WTC11 (cell line): Measurements from ENCODE around the gene MRTFA. TPM values are rescaled to one million over a fixed set of nuclear protein-coding genes. Genes with fewer than 3 reads are reported as not detected.
"Not testable (repeated sequence)": the region's sequence is repeated elsewhere in the genome, so short reads cannot be mapped to it uniquely, and the experiment has no call there.

Experiments
- ATAC-seq: fragments of 200-7000 bp; cut with Tn5 transposase; 2 replicates; pipeline ENCODE4 v1.10.0; 2021; ENCODE audit warnings: mild to moderate bottlenecking, moderate library complexity
- CTCF ChIA-PET: fragments of 300-600 bp; sonication (Branson Sonifier 250); formaldehyde crosslinking; loops from one replicate; lab custom pipeline; 2021; ENCODE audit warnings: antibody characterized with exemption; lab: Charles Lee
- POLR2A ChIA-PET: fragments of 350-600 bp; sonication (Branson Sonifier 250); formaldehyde crosslinking; loops from one replicate; lab custom pipeline; 2021; ENCODE audit warnings: antibody characterized with exemption; lab: Charles Lee
- DNase-seq: peaks from one replicate; pipeline ENCODE4 v3.0.0; 2021; ENCODE audit warnings: low spot score
- H3K27ac Mint-ChIP-seq: 2 replicates; pipeline ENCODE4 v1.8.0; 2021; ENCODE audit warnings: mixed read lengths
- H3K27me3 Mint-ChIP-seq: 2 replicates; pipeline ENCODE4 v1.8.0; 2021; ENCODE audit warnings: low read depth, mild to moderate bottlenecking, moderate library complexity, mixed read lengths
- H3K36me3 Mint-ChIP-seq: 2 replicates; pipeline ENCODE4 v1.8.0; 2021; ENCODE audit warnings: mixed read lengths
- H3K4me1 Mint-ChIP-seq: 2 replicates; pipeline ENCODE4 v1.8.0; 2022; ENCODE audit warnings: mixed read lengths
- H3K4me3 Mint-ChIP-seq: 2 replicates; pipeline ENCODE4 v1.8.0; 2021; ENCODE audit warnings: mild to moderate bottlenecking, moderate library complexity, mixed read lengths
- H3K9me3 Mint-ChIP-seq: 2 replicates; pipeline ENCODE4 v1.8.0; 2021; ENCODE audit warnings: mixed read lengths
- CREB1 ChIP-seq: sonication (generic); formaldehyde crosslinking; IDR thresholded peaks from 2 replicates; pipeline ENCODE4 v1.8.0; 2023; ENCODE audit warnings: mild to moderate bottlenecking, missing genetic modification reagents
- E2F5 ChIP-seq: sonication (generic); formaldehyde crosslinking; IDR thresholded peaks from 2 replicates; pipeline ENCODE4 v1.8.1; 2022; ENCODE audit warnings: mild to moderate bottlenecking, moderate library complexity, missing genetic modification reagents
- MLX ChIP-seq: sonication (generic); formaldehyde crosslinking; IDR thresholded peaks from 2 replicates; pipeline ENCODE4 v1.8.1; 2023; ENCODE audit warnings: mild to moderate bottlenecking, missing genetic modification reagents, moderate library complexity
- NR1H2 ChIP-seq: sonication (generic); formaldehyde crosslinking; IDR thresholded peaks from 2 replicates; pipeline ENCODE4 v1.9.0; 2021; ENCODE audit warnings: mild to moderate bottlenecking, moderate library complexity, missing genetic modification reagents
- PRRX2 ChIP-seq: fragments of 250-450 bp; sonication (Bioruptor Pico); IDR thresholded peaks from 2 replicates; pipeline ENCODE4 v1.8.0; 2021; ENCODE audit warnings: mild to moderate bottlenecking
- RELA ChIP-seq: sonication (generic); formaldehyde crosslinking; IDR thresholded peaks from 2 replicates; pipeline ENCODE4 v1.8.1; 2022; ENCODE audit warnings: missing genetic modification reagents, mild to moderate bottlenecking, borderline replicate concordance
- TP53 ChIP-seq: sonication (generic); formaldehyde crosslinking; IDR thresholded peaks from 2 replicates; pipeline ENCODE4 v1.8.1; 2023; ENCODE audit warnings: mild to moderate bottlenecking, missing genetic modification reagents
- ZMAT4 ChIP-seq: fragments of 250-450 bp; sonication (Bioruptor Pico); IDR thresholded peaks from 2 replicates; pipeline ENCODE4 v1.9.0; 2021; ENCODE audit warnings: mild to moderate bottlenecking
- ZNF121 ChIP-seq: sonication (generic); formaldehyde crosslinking; IDR thresholded peaks from 2 replicates; pipeline ENCODE4 v1.8.0; 2023; ENCODE audit warnings: missing genetic modification reagents
- ZNF232 ChIP-seq: sonication (generic); formaldehyde crosslinking; IDR thresholded peaks from 2 replicates; pipeline ENCODE4 v1.8.0; 2022; ENCODE audit warnings: mild to moderate bottlenecking, missing genetic modification reagents
- ZNF423 ChIP-seq: fragments of 250-450 bp; sonication (Bioruptor Pico); IDR thresholded peaks from 2 replicates; pipeline ENCODE4 v2.1.2; 2022; ENCODE audit warnings: mild to moderate bottlenecking, moderate library complexity
- total RNA-seq: library from RNA; stranded (reverse); gene quantifications from 3 replicates; pipeline ENCODE4 v1.2.3, GENCODE V29; 2021
- TF ChIP-seq, protein P1 (sequence below): sonication (generic); formaldehyde crosslinking; IDR thresholded peaks from 2 replicates; pipeline ENCODE4 v1.8.0; 2022; ENCODE audit warnings: mild to moderate bottlenecking, missing genetic modification reagents

The MRTFA gene
- total RNA-seq, 1 experiment from 2014 or later: 48.4 TPM

DNA sequence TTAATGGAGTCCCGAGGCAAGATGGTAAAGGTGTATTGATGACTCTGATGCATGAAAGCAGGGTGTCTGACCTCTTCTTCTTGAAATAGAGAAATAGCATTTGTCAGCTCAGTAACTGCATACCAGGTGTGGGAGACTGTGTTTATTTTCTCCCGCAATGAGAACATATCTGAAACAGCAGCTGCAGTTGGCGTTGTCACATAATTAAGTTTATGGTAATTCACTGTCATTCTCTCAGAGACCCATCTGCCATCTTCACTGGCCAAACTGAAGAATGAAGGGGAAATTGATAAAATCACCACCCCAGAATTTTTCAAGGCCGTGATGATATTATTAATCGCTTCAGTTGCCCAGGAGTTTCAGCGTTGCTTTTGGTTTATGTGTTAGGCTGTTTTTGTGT, 22.6 kb upstream of the MRTFA start:
- TF ChIP-seq TP53 (CRISPR knock-in tag) (no peak), ZNF232 (no peak)
- ChIA-PET POLR2A (no interaction called here), CTCF (interaction anchor here (0.6 kb wide), 1 partner anchor 150 kb away, joined by 3 read pairs; no protein-coding TSS in a partner anchor)
- ATAC-seq (no peak), DNase-seq (no peak)
- no peak overlapping the region for H3K4me3 Mint-ChIP-seq
- H3K4me1 Mint-ChIP-seq: peaks cover 7% of the 10 kb centered on the region; the same call in 1 of the 2 replicates
- H3K9me3 Mint-ChIP-seq: no peaks in the 10 kb centered on the region
- peaks cover 3% of the 10 kb centered on the region; the same call in 1 of the 2 replicates for H3K27me3 Mint-ChIP-seq
- H3K36me3 Mint-ChIP-seq: no peaks in the 10 kb centered on the region
- no peak overlapping the region for H3K27ac Mint-ChIP-seq

- peaks cover 14% of the 10 kb centered on the region for H3K4me1 Mint-ChIP-seq
- H3K4me3 Mint-ChIP-seq, H3K27ac Mint-ChIP-seq, H3K27me3 Mint-ChIP-seq, POLR2A ChIA-PET, DNase-seq, H3K9me3 Mint-ChIP-seq, ATAC-seq, H3K36me3 Mint-ChIP-seq: not testable (repeated sequence)
- CTCF ChIA-PET: interaction anchor here (1.5 kb wide), 1 partner anchor 104 kb away, joined by 6 read pairs; no protein-coding TSS in a partner anchor
Observed at GRCh38 chr22:40656651-40657050, 20.1 kb upstream of the MRTFA start.

GRCh38 chr22:40655941-40656340, 19.4 kb upstream of the MRTFA start:
- POLR2A ChIA-PET: interaction anchor here (0.8 kb wide), 1 partner anchor 9 kb away, joined by 3 read pairs; no protein-coding TSS in a partner anchor
- CTCF ChIA-PET: not testable (repeated sequence)

DNA sequence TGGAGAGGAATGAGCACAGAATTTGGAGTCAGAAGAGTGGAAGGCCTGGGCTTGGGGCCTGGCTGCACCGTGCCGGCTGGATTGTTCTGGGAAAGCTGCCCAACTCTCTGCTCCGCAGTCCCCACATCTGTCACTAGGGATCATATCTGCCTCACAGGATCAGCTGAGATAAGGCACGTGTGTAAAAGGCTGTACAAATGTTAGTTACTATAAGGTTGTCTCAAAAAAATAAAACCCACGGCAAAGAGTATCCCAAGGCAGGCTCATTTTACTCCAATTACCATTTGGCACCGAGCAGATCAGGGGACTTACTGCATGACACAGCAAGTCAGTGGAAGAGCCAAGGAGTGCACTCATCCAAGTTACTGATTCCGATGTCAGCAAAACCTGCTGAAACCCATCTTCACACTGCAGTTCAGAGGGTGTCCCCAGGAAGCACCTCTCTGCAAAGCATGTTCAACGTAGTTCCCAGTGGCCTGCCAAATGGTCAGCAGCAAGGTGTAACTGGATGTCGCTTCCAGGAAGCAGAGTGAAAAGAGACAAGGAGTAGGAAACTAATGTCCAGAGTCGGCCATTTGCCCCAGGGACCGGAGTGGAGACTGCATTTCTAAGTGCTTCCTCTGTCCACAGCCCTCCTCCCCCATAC, 18.1 kb upstream of the MRTFA start:
- no peak for DNase-seq
- Mint-ChIP-seq H3K9me3 (no peaks in the 10 kb centered on the region), H3K36me3 (no peaks in the 10 kb centered on the region), H3K4me3 (no peak overlapping the region), H3K27me3 (peaks cover 3% of the 10 kb centered on the region; the same call in 1 of the 2 replicates), H3K27ac (peak overlapping the region; percentile 85), H3K4me1 (peaks cover 16% of the 10 kb centered on the region)
- TF ChIP-seq ZNF121 (no peak), CREB1 (CRISPR knock-in tag) (no peak), ZMAT4 (no peak), MLX (no peak), E2F5 (no peak), PRRX2 (no peak), ZNF423 (CRISPR knock-in tag) (no peak)
- ChIA-PET CTCF (interaction anchor here (0.7 to 1.7 kb wide), 6 partner anchors 25 to 268 kb away, joined by 3 to 7 read pairs (median 4); partner anchors contain the start of gene MCHR1), POLR2A (no interaction called here)
- ATAC-seq: peak; percentile 70

More at GRCh38 chr22:40655941-40656340, 19.4 kb upstream of the MRTFA start:
- not testable (repeated sequence) for H3K4me3 Mint-ChIP-seq, H3K36me3 Mint-ChIP-seq, H3K9me3 Mint-ChIP-seq, H3K27me3 Mint-ChIP-seq, H3K27ac Mint-ChIP-seq, ATAC-seq, DNase-seq
- peaks cover 16% of the 10 kb centered on the region for H3K4me1 Mint-ChIP-seq

- no peak overlapping the region for H3K4me3 Mint-ChIP-seq
- H3K27ac Mint-ChIP-seq: no peak overlapping the region
- CTCF ChIA-PET: interaction anchor here (1.1 to 2.0 kb wide), 4 partner anchors 27 to 246 kb away, joined by 3 to 8 read pairs (median 4); no protein-coding TSS in a partner anchor
Observed at GRCh38 chr22:40653361-40653760, 16.8 kb upstream of the MRTFA start.

More at GRCh38 chr22:40653361-40653760, 16.8 kb upstream of the MRTFA start:
- TF ChIP-seq, protein P1, sequence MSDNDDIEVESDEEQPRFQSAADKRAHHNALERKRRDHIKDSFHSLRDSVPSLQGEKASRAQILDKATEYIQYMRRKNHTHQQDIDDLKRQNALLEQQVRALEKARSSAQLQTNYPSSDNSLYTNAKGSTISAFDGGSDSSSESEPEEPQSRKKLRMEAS (CRISPR knock-in tag): no peak
- no peak for TF ChIP-seq RELA (CRISPR knock-in tag)
- no peak for TF ChIP-seq ZNF232
- no peak for TF ChIP-seq NR1H2 (CRISPR knock-in tag)
- TF ChIP-seq, all 79 proteins: peak for 0
- Mint-ChIP-seq H3K27me3 (no peaks in the 10 kb centered on the region), H3K4me1 (peaks cover 16% of the 10 kb centered on the region), H3K36me3 (no peaks in the 10 kb centered on the region), H3K9me3 (no peaks in the 10 kb centered on the region)
- no peak for ATAC-seq
- no peak for DNase-seq
- POLR2A ChIA-PET: no interaction called here
